Activated naive CD4-positive, alpha-beta T cell treated with anti-CD3 and anti-CD28 coated beads, Interleukin-2, amount 10 ng/mL, durations not matched to agents 5 hours and 36 hours (primary cell): ENCODE measurements around the gene TBPL2. TPM values are rescaled to one million over a fixed set of nuclear protein-coding genes. Genes with fewer than 3 reads are reported as not detected.

Source experiments
- total RNA-seq, 2 experiments: library from RNA; stranded (reverse); gene quantifications; one replicate each; pipeline ENCODE4 v1.2.3, GENCODE V29; 2021

The TBPL2 gene
- not detected for total RNA-seq

GRCh38 chr14:55440385-55440784 is at the start of gene TBPL2:
Gene TBPL2, minus strand, starts transcription at chr14:55440616. Its CDS starts 167 bp downstream, at chr14:55440449.

GRCh38 chr14:55411426-55412389 is 28.7 kb downstream of the TBPL2 start, which contains the start of gene ATG14:
Gene ATG14, minus strand, starts transcription at chr14:55411830. Its CDS starts 8 bp downstream, at chr14:55411822.

Other genes starting within 250 kb of the TBPL2 start
- gene DLGAP5, start 249.0 kb downstream of the TBPL2 start, total RNA-seq: 10 to 100 TPM; 67.1 to 68.5 TPM
- gene FBXO34, start 169.2 kb downstream of the TBPL2 start, total RNA-seq: 10 to 100 TPM; 23.0 to 24.1 TPM
- 1 to 10 TPM; 5.7 to 6.0 TPM for gene ATG14, start 28.8 kb downstream of the TBPL2 start, total RNA-seq
- gene KTN1, start 139.6 kb upstream of the TBPL2 start, total RNA-seq: 10 to 100 TPM; 96.0 to 98.2 TPM